NT2/D1 (cell line): ENCODE measurements around the gene FCRLB.

Experiments used
- YY1 ChIP-seq: IDR thresholded peaks from 2 replicates; pipeline ENCODE4 v1.6.1; 2011; ENCODE audit not compliant: insufficient read length, insufficient read depth
- ZNF274 ChIP-seq: IDR thresholded peaks from 2 replicates; pipeline ENCODE4 v1.6.1; 2011; ENCODE audit warnings: mild to moderate bottlenecking, low read depth, low read length

DNA sequence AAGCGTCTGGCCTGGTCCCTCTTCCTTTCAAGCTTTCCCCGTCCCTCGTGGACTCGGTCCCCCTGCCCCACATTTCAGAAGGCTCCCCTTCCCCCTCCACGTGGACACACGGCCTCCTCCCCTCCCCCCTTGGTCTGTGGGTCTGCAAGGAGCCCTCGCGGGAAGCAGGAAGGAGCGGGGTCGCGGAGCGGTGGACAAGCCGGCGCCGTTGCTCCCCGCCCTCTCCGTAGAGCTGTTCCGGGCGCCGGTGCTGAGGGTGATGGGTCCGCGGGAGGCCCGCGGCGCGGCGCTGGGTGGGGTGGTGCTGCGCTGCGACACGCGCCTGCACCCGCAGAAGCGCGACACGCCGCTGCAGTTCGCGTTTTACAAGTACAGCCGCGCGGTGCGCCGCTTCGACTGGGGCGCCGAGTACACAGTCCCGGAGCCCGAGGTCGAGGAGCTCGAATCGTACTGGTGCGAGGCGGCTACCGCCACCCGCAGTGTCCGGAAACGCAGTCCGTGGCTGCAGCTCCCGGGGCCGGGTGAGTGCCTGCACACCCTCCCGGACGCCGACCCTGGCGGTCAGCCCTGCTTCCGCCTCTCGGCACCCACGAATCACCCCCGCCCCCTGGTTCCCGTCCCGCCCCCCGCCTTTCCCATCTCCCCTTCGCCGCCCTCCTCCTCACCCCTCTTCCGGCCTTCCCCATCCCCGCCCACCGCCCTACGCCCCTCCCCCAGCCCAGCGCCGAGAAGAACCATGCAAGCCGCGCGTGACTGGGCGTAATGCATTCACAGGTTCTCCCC lies 5.3 kb downstream of the FCRLB start:
- no peak for TF ChIP-seq YY1
- TF ChIP-seq ZNF274, result no peak
